Measurements from ENCODE around the gene CCDC88C.

Gene CCDC88C

DNA sequence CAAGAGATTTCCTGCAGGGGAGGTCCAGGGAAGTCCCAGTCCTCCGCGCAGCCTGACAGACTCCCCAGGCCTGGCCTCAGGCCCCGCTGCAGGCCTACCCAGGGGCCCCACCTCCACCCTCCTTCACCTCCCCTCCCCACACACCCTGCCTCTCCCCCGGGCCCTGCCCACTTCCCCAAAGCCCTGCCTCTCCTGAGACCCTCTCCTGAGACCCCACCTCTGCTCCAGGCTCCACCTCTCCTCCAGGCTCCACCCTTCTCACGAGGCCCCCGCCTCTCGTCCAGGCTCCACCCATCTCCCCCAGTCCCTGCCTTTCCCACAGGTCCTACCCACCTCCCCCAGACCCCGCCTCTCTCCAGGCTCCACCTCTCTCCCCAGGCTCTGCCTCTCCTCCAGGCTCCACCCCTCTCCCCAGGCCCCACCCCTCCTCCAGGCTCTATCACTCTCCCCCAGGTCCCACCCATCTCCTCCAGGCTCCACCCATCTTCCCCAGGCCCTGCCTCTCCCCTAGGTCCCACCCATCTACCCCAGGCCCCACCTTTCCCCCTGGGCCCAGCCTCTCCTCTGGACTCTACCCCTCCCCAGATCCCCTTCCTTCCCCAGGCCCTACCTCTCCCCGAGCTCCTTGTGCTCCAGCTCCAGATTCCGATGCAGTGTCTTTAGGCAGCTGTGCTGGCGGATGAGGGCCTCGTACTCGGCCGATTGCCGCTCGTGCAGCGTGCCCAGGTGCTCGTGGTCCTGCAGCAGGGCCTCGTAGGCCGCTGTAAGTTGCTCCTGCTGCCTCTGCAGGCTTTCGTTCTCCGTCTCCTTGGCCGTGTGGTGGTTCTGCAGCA lies 114.3 kb downstream of the CCDC88C start:
- no peak for DNase-seq

DNA sequence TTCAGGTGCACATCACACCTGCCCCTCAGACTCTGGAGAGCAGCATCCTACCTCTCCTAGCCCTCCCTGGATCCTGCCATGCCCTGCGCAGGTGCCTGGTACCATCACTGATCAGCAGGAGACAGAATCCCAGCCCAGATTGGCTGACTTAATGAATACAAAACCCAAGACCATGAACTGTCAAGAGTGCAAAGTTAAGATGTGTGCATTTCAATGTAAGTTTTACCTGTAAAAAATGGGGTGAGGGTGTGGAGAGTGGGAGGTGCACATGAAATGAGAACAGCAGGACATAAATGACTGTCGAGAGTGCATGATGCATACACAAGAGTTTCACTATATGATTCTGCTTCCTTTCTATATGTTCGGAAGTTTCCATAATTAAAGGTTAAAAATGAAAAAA lies 115.2 kb downstream of the CCDC88C start:
- no peak for DNase-seq

- no peak for DNase-seq
Measured at GRCh38 chr14:91300957-91301356, 116.7 kb downstream of the CCDC88C start.

- no peak for DNase-seq
Measured at GRCh38 chr14:91300283-91300895, 117.2 kb downstream of the CCDC88C start.

GRCh38 chr14:91299121-91300115 lies 118.2 kb downstream of the CCDC88C start:
- DNase-seq, result no peak

- no peak for DNase-seq
Measured at GRCh38 chr14:91298576-91298975, 119.0 kb downstream of the CCDC88C start.

- no peak for DNase-seq
Measured at GRCh38 chr14:91297081-91297711, 120.4 kb downstream of the CCDC88C start.

- DNase-seq, result no peak
Measured at GRCh38 chr14:91295851-91296796, 121.5 kb downstream of the CCDC88C start.

GRCh38 chr14:91295276-91295845 lies 122.3 kb downstream of the CCDC88C start:
- DNase-seq, result no peak

GRCh38 chr14:91294153-91294552 lies 123.5 kb downstream of the CCDC88C start:
- no peak for DNase-seq

DNA sequence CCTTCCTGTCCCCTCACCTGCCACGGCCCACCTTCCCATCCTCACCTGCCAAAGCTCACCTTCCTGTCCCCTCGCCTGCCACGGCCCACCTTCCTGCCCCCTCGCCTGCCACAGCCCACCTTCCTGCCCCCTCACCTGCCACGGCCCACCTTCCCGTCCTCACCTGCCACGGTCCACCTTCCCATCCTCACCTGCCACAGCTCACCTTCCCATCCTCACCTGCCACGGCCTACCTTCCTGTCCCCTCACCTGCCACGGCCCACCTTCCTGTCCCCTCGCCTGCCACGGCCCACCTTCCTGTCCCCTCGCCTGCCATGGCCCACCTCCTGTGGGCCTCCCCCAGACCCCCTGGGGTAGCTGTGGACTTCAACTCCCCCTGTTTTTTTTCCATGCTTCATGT lies 124.3 kb downstream of the CCDC88C start:
- DNase-seq, result no peak

GRCh38 chr14:91292491-91292890 lies 125.1 kb downstream of the CCDC88C start:
- DNase-seq, result no peak

GRCh38 chr14:91291786-91292405 lies 125.7 kb downstream of the CCDC88C start:
- no peak for DNase-seq

GRCh38 chr14:91290986-91291385 lies 126.6 kb downstream of the CCDC88C start:
- no peak for DNase-seq

- DNase-seq, result no peak
Measured at GRCh38 chr14:91289464-91289863, 128.2 kb downstream of the CCDC88C start.

DNA sequence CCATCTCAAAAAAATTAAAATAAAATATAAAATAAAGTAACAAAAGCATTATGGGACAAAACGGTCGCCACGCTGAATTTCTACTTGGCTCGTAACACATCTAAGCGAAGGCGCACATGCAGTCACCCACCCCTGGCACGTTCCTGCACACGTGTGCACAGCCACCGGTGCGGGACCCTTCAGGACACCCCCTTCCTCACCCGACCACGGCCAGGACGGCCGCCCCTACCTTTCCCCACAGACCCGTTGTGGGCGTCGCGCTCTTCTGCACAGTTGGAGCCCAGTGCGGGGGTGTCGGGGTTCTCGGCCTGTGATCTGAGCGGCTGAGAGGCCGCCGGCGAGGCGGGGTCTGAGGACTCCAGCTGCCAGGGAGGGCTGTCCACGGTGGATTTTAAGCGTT lies 128.7 kb downstream of the CCDC88C start:
- no peak for DNase-seq

- DNase-seq, result peak; percentile 84
Measured at GRCh38 chr14:91286530-91286937, 131.1 kb downstream of the CCDC88C start.

GRCh38 chr14:91284791-91285548 lies 132.7 kb downstream of the CCDC88C start:
- no peak for DNase-seq

DNA sequence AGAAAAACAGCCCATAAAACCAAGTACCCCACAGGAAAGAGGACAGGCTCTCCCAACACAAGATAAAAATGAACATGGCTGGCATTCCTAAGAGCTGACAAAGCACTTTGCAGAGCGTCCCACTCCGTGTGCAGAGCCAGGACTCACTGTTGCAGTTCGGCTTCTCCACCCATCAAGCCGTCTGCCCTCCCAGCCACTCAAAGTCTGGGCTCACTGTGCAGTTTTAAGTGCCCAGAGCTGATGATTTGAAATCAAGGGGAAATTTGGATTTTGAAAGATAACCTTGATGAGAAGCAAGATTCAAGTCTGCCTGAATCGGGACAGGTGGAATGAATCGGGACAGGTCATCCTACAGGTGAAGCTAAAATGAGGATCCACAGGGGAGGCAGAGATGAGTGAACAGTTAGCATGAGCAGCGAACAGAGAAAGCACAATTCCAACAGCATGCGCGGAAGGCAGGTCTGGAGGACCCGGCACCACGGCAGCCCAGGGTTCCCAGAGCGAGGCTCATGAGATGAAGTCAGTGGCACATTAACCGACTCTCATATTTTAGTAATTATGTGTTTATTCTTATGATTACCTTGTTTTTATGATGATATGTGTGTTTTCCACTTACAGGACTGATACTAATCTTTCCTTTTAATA lies 133.4 kb downstream of the CCDC88C start:
- no peak for DNase-seq

Data from right forelimb (tissue), 1 donor.